ENCODE data around the gene AP3S2.
"Not testable (repeated sequence)": the region's sequence is repeated elsewhere in the genome, so short reads cannot be mapped to it uniquely, and the experiment has no call there.

AP3S2 gene

DNA sequence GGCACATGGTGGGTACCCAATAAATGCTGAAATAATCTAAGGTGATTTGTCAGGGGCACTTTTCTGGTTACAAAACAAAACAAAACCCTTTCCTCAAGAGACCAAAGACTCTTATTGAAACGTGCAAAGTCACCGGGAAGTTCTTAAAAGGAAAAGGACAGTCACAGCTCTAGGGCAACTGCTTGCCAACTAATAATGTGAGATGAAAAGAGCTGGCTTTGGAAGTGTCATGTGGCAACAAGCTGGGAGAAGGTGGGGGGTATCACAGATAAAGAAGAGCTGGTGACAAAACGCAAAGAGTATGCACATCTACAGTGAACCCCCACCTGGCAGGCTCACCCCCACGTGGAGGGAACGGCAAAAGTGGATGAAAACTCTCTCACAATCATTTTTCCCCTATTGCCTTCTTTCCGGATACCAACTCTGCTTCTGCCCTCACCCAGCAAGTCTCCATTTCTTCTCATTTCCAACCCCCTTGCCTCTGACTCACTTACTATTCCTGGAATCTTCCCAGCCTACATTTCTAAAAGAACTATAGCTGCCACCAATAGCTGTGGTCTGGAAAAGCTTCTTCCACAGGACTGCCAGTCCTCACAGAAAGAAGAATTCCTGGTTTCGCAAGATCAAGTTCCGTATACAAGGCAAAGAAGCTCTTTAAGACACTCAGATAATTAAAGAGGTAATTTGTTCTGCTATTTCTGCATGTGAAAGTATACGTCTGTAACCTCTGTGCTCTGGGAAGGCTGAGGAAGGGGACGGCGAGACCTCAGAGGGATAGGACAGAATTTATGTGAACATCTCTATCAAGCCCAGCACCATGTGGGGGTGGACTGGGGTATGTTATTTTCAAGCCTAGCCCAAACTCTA is 57.3 kb downstream of the AP3S2 start:
- in situ Hi-C loops (cut with MboI; ENCODE audit: low sequenced_read_pairs) = no loop called here

DNA sequence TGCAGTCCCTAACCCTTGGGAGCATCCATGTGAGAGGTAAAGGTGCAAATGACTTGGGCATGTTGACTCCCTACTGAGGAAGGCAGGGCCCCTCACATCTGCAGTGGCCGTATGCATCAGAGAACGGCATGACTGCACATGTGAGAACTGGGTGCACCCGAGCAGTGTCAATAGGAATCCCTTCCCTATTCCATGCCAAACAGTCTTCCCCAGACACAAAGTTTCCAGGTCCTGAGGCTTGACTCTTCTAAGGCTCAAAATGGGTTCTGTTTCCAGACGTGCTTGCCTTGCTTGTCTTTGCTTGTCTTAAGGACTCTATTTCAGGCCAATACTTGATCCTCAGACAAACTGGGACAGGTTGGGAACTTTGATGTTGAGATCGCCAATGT is 58.6 kb downstream of the AP3S2 start:
- in situ Hi-C loops (cut with MboI; ENCODE audit: low sequenced_read_pairs) = no loop called here

DNA sequence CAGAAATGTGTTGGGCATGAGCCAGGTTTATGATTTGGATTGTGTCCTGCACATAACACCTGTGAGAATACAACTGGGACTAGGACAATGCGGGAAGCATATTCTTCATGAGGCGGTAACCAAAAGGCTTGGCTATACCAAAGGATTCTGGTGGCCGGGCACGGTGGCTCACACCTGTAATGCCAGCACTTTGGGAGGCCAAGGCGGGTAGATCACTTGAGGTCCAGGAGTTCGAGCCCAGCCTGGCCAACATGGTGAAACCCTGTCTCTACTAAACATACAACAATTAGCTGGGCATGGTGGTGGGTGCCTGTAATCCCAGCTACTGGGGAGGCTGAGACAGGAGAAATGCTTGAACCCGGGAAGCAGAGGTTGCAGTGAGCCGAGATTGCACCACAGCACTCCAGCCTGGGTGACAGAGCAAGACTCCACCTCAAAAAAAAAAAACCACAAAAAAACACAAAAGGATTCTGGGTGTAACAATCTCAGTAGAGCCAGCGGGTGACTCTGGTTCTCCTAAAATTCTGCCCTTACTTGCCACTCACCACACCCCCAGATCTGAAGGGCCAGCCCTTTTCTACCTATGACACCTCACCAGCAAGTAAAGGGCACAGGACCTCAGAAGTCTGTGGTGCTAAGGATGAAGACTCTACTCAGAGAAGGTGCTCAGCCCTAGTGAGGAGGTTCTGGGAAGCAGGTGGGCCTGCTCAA is 59.2 kb downstream of the AP3S2 start:
- in situ Hi-C loops (cut with MboI; ENCODE audit: low sequenced_read_pairs) = not testable (repeated sequence)

DNA sequence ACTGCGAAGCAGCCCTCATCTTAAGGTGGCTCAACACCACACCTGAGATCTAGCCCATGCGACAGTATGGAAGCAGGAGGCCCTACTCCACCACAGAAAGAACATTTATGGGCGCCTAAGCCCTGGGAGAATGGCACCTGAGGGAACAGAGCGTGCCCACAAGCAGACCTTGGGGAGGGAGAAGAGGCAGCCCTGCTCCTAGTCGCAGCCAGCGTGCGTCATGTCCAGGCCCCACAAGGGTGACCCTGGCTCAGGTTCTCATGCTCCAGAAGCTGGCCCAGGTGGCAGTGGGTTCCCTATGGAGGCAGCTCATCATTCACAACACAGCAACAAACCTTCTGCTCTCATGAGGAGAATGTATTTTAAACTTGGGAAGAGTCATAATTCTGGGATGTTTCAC is 59.8 kb downstream of the AP3S2 start:
- in situ Hi-C loops (cut with MboI; ENCODE audit: low sequenced_read_pairs) = no loop called here

DNA sequence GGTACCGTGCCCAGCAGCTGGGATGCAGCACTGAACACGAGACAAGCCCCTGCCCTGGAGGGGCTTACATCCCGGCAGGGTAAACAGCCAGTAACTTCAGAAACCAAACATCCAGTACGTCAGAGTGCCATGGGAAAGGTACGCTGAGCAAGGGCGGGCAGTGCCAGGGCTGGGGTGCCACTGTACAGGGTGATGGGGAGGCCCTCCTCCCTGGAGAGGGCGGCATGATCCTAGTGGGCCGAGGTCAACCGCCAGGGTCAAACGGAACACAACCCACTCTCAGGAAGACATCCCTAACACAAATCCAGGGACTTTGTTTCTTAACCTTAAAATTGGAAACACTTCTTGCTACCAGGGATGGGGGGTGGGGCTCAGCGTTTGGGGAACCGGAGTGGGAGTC is 63.2 kb downstream of the AP3S2 start:
- in situ Hi-C loops (cut with MboI; ENCODE audit: low sequenced_read_pairs) = no loop called here

DNA sequence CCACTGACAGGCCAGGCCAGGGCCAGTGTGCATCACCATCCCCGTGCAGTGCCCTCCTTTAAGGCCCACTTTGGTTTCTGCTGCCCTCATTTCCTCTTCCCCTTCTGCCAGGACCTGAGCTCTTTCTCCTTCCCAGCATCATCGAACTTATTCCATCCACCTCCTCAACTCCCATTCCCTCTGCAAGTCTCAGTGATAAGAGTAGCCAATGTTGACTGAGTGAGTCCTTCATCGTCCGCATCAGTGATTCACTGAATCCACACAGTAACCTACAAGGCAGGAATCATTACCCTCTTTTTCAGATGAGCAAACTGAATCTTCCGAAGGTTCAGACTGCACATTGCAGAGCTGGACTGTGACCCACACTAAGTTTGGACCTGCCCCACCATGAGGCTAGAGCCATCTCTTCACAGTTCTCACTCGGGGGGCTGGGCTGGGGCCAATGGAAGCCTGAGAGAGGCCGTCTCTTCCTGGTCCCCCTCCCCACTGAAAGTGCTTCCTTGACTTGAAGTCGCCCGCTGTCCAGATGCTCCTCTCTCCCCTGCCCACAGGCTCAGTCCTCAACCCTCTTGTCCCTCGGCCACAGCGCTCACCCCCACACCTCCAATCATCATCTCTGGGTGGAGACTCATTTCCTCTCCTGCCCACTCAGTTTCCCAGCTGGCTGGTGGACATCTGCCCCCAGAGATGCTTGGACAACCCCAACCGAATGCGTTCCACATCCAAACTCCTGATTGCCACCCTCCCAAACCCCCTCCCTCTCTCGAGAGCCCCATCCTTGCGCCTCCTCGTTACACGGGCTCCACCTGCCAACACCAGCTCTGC is 64.0 kb downstream of the AP3S2 start:
- in situ Hi-C loops (cut with MboI; ENCODE audit: low sequenced_read_pairs) = no loop called here

DNA sequence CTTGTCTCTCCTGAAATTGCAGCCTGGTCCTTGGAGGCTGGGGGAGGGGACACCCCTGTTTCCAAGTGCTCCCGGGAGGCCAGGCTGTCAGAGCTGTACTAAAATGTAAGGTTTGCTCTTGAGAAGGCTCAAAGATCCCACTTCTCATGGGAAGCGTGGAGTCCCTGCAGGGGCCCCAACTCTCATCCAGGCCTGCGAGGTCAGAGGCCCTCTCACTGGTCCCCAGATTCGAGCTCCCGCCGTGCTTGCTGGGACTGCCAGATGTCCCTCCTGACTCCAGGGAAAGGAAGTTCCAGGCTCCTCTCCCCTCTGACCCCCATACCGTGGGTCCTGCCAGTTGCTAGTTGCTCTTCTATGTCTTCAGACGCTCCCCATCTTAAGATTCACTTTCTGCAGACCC is 64.6 kb downstream of the AP3S2 start:
- in situ Hi-C loops (cut with MboI; ENCODE audit: low sequenced_read_pairs) = no loop called here

DNA sequence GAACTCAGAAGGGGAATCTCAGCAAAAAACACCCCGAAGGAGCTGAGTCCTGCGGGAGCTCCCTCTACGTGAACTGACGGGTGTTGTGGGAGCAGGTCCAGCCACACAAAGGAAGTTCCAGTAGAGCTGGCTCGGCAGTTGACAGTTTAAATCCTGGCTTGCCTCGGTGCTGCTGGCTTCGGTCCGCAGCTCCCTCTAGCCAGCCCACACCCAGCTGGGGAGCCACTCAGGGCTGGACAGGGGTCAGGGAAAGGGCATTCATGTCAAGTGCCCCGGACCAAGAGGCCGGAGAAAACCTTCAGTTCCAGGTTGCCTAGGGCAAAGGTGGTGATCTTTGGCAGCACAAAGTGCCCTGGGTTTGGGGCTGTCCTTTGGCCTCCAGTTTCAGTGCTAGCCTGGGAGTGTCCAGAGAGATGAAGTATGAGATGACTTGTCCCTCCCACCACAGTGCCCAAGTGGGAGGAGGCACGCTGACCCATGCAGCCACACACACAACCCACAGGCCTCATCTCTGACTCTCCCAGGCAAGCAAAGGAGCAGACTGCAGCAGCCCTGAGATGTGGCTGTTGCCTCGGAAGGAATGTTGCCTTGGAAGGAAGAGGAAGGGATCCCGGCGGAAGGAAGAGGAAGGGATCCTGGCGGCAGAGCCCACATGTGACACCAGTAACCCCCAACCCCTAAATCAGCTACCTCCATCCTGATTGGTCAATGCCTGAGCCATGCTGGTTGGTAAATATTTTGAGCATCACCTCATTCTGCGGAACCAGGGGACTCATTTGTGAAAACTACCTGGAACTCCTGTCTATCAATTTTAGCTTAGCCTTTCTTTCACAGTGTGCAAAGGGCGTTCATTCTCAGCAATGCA is 65.3 kb downstream of the AP3S2 start:
- in situ Hi-C loops (cut with MboI; ENCODE audit: low sequenced_read_pairs) = no loop called here

DNA sequence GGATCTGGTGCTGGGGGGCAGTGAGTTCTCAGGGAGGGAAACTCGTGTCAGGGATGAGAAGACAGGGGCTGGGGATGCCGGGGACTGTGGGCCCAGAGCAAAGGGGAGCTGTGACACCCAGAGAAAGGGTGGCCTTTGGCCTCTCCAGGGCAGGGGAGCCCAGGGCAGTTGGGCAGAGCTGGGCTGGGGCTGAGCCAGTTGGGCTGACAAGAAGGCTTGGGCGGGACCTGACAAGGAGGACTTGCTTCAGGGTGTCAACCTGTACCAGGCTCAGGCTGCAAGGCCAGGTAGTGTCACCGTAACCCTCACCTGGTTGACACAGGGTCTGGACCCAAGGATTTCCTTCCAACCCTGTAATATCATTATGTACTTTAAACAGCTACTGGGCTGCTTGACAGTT is 66.0 kb downstream of the AP3S2 start:
- in situ Hi-C loops (cut with MboI; ENCODE audit: low sequenced_read_pairs) = no loop called here

DNA sequence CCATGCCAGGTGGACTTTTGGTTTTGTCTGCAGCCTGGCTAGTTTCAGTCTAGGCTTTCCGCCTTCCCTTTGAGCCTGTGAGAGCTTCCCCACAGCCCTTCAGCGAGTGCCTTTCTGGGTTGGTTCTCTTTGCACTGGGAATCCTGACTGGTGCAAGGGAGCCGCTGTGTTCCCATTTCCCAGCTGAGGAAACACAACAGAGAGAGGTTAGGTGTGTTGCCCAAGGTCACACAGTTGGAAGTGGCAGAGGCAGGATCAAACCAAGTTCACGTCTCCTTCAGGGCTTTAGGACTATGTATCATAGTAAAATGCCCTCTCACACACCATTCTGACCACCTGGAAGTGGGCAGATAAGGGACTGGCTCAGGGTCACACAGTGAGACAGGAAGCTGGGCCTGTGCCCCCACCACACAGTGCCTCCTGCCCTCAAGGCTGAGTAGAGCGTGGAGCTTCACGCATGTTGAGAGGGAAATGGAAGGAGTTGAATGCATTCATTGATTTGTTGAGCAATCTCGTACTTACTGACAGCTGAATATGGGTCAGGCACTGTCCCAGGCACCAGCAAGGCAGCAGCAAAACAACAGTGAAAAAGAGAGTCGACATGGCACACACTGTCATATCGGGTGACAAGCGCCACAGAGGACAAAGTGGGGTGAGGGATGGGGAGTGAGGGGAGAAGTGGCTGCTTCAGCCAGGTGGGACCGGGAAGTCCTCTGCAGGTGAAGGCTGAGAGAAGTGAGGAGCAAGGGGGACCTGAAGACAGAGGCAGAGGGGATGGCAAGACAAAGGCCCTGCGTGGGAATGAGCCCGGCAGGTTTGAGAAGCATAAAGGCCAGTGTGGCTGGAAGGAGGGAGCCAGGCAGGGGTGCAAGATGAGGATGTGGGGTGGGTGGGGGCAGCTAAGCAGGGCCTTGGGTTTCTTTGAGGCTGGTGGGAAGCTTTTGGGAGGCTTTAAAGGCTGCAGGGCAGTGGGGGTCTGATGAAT is 66.8 kb downstream of the AP3S2 start:
- in situ Hi-C loops (cut with MboI; ENCODE audit: low sequenced_read_pairs) = no loop called here

DNA sequence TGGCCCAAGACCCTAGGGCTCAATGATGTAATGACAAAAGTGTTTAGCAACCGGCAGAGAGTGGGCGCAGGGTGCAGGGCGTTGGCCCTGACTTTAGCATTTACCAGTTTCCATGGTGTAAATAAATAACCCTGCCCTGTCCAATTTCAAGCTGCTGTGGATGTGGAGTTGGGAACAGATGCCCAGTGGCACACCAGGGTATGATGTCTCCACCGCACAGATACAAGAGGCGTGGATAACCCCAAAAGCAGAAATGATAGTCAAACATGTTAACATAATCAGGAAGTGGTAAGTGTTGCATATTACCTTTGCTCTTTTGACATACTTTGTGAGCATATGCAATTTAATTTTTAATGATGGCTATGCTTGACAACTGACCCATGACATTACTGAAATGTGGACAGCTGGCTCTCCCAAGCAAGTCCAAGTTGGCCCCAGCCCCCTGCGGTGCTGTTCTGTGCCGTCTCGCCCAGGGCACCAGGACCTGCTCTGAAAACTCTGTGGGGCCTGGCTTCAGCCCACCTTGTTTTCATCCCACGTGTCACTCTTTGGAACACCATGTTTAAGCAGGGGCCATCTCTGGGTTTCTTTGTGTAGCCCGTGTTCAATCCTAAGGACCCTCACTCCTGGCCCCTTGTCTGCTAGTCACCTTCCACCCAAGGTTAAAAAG is 68.4 kb downstream of the AP3S2 start:
- in situ Hi-C loops (cut with MboI; ENCODE audit: low sequenced_read_pairs) = no loop called here

DNA sequence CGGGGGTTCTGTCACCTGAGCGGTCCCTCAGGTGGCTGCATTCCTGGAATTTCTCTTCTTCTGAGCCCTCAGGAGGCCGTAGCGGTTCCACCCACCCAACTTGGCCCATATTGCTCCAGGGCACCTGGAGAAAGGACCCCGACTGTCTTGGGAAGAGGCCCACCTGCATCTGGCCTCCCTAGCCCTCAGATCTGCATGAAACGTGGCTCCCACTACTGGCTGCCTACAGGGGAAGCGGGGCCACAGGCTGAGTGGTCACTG is 69.3 kb downstream of the AP3S2 start:
- in situ Hi-C loops (cut with MboI; ENCODE audit: low sequenced_read_pairs) = no loop called here

DNA sequence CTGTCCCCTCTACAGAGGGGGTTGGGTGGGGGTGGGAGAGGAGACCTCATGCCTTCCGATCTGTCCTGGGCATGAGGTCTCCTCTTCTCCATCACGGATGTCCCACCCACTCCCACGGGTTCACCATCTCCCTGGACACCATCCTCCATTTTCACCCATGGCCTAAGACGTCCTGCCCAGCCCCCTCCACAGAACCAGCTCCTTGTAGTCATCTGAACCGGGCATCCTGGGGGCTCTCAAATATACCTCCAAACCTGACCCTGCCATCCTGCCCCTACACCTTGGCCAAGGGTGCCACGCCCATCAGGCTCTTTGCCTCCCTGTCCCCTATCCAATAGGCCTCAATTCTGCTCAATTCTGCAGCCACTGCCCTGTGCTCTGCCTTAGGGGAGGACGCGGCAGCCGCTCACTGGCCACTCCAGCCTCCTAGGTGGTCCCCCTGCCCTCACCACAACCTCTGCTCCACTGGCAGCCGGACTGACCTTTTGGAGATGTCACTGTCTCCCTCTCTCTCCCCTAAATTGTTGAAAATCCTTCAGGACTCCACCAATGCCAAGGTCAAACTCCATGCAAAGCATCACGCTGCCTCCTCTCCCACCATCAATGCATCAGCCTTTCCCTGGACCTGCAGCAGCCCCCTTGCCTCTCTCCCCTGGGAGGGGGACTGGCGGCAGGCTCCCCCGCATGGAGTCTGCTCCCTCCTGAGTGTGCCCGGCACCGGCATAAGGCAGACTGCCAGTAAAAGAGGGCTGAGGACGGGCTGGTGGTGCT is 69.8 kb downstream of the AP3S2 start:
- in situ Hi-C loops (cut with MboI; ENCODE audit: low sequenced_read_pairs) = no loop called here

DNA sequence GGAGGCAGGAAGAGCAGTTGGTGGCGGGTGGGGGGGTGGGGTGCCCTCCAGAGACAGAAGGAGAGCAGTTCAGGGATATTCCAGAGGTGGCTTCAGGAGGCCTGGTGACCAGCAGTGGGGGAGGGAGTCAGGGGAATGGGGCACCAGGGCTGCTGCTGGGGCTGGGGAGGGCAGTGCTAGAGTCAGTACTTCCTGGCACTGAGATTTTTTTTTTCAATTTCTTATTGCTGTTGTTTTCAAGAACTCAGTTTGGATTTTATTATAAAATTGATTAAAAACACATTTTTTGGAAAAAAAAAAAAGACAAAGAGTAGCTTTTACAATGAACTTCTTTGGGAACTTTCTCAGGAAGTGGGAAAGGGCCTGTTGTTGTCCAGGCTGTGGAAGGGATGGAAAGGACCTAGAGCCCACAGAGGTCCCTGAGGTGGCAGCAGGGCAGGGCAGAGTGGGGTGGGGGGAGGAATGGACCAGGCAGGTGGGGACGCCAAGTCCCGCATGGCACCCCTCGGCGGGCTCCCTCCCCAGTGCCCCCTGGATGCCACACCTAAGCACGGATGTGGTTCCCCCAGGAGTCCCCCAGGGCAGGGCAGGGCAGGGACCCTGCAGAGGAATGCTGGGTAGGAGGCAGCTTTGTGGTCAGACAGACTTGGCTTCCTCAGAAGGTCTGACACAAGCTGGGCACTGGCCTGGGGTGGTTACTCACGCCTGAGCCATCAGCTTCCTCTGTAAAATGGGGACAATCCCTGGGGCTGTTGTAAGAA is 70.7 kb downstream of the AP3S2 start:
- in situ Hi-C loops (cut with MboI; ENCODE audit: low sequenced_read_pairs) = no loop called here

DNA sequence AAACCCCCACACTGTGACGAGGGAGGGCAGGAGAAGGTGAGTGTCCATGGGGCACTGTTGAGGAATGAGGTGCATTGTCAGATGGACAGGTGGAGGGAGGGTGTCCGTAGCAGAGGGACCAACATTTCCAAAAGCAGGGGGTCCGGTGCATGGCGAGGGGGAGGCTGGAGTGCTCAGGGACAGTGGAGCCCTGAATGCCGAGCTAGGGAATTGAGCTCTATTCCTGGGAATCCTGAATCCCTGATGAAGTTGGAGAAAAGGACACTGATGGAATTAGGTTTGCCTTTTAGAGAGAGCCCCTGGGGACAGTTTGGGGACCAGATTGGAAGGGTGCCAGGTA is 71.2 kb downstream of the AP3S2 start:
- in situ Hi-C loops (cut with MboI; ENCODE audit: low sequenced_read_pairs) = no loop called here

DNA sequence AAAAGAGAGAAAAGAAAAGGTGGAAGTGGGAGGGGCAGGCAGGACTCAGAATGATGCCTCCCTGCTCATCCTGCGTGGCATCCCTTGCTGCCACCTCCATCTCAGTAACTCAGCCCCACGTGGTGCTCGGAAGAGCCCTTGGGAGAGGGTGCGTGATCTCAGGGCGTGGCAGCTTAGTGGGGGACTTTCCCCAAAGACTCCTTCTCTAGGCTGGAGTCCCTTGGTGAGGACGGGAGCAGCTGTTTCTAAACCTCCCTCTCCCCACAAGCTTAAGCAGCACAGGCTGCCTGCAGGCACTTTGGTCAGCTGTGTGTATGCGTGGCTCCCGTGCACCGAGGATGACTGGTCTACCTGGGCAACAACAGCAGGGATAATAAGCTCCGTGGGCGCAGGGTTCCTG is 71.8 kb downstream of the AP3S2 start:
- in situ Hi-C loops (cut with MboI; ENCODE audit: low sequenced_read_pairs) = no loop called here

DNA sequence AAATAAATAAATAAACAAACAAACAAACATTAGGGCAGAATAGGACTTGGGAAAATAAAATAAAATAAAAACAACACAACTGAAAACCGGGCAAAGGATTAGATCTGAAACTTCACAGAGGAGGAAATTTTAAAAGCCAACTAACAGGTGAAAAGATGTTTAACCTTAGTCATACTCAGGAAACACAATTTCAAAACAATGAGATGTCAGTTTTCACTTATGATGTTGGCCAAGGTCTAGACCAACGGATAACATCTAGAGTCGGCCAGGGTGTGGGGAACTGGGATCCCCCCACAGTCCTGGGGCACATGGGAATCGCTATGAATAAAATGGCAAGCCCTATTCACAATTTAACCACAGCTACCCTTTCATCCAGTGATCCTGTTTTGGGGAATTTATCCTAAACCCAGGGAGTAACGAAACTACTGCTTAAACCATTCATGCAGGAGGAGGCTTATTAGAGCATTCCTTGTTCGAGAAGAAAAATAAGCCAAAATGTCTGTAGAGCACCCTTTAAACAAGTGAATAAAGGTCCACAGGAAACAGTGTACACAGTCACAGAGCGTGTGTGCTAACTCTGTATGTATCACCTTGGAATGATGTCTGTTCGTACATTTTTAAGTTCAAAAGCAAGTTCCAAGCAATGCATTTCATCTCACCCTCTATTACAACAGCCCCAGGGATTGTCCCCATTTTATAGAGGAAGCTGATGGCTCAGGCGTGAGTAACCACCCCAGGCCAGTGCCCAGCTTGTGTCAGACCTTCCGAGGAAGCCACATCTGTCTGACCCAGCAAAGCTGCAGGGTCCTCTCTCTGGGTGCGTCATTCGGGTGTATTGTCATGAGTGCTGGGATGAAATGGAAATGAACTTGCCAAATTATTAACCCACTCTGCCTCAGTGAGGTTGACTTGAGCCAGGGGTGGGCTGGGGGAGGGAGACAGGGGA is 72.9 kb downstream of the AP3S2 start:
- in situ Hi-C loops (cut with MboI; ENCODE audit: low sequenced_read_pairs) = no loop called here

All from hTERT RPE-1 (cell line).